Adipocyte (in vitro differentiated cells): ENCODE measurements around the gene ITGAV.
"Not testable (repeated sequence)": the region's sequence is repeated elsewhere in the genome, so short reads cannot be mapped to it uniquely, and the experiment has no call there.

Experiments used
- DNase-seq: peaks from one replicate; pipeline ENCODE4 v3.0.0-alpha.2; 2015; ENCODE audit warnings: low read depth
- H3K27me3 ChIP-seq: replicated peaks from 2 replicates; pipeline ENCODE4 v1.7.0; 2013; ENCODE audit warnings: mild to moderate bottlenecking, low read length, moderate library complexity; ENCODE audit not compliant: control insufficient read depth, insufficient read depth
- H3K36me3 ChIP-seq: 2 replicates; pipeline ENCODE4 v1.7.0; 2013; ENCODE audit warnings: low read length, mild to moderate bottlenecking, moderate library complexity; ENCODE audit not compliant: control insufficient read depth, insufficient read depth, severe bottlenecking
- H3K4me1 ChIP-seq: 2 replicates; pipeline ENCODE4 v1.7.0; 2013; ENCODE audit warnings: mild to moderate bottlenecking, low read length, moderate library complexity; ENCODE audit not compliant: control insufficient read depth, insufficient read depth
- H3K4me3 ChIP-seq: 2 replicates; pipeline ENCODE4 v1.7.0; 2013; ENCODE audit warnings: mild to moderate bottlenecking, low read length, moderate library complexity
- H3K9ac ChIP-seq: 2 replicates; pipeline ENCODE4 v1.7.0; 2013; ENCODE audit warnings: mild to moderate bottlenecking, low read length, moderate library complexity
- H3K9me3 ChIP-seq: 2 replicates; pipeline ENCODE4 v1.7.0; 2013; ENCODE audit warnings: mild to moderate bottlenecking, low read length, moderate library complexity; ENCODE audit not compliant: control insufficient read depth

Gene ITGAV

GRCh38 chr2:186559370-186559769, 30.5 kb upstream of the ITGAV start:
- no peak for DNase-seq

GRCh38 chr2:186559848-186560247, 30.0 kb upstream of the ITGAV start:
- no peak overlapping the region for H3K9ac ChIP-seq

More at GRCh38 chr2:186559370-186559769, 30.5 kb upstream of the ITGAV start:
- no peak overlapping the region for H3K4me3 ChIP-seq
- H3K9ac ChIP-seq = no peak overlapping the region
- no peaks in the 10 kb centered on the region for H3K27me3 ChIP-seq
- peaks cover 17% of the 10 kb centered on the region for H3K4me1 ChIP-seq
- H3K36me3 ChIP-seq = no peaks in the 10 kb centered on the region
- H3K9me3 ChIP-seq = no peaks in the 10 kb centered on the region

GRCh38 chr2:186560254-186560653, 29.6 kb upstream of the ITGAV start:
- Histone ChIP-seq H3K36me3 (no peaks in the 10 kb centered on the region), H3K4me3 (no peak overlapping the region), H3K27me3 (no peaks in the 10 kb centered on the region), H3K9me3 (no peaks in the 10 kb centered on the region), H3K4me1 (peaks cover 8% of the 10 kb centered on the region), H3K9ac (no peak overlapping the region)
- no peak for DNase-seq

More at GRCh38 chr2:186559848-186560247, 30.0 kb upstream of the ITGAV start:
- Histone ChIP-seq H3K27me3 (no peaks in the 10 kb centered on the region), H3K9me3 (no peaks in the 10 kb centered on the region), H3K4me1 (peaks cover 12% of the 10 kb centered on the region), H3K36me3 (no peaks in the 10 kb centered on the region), H3K4me3 (no peak overlapping the region)
- DNase-seq = no peak

- H3K4me3 ChIP-seq = no peak overlapping the region
- H3K9me3 ChIP-seq = no peaks in the 10 kb centered on the region
- no peaks in the 10 kb centered on the region for H3K27me3 ChIP-seq
- peaks cover 6% of the 10 kb centered on the region for H3K4me1 ChIP-seq
- DNase-seq = no peak
- no peaks in the 10 kb centered on the region for H3K36me3 ChIP-seq
- no peak overlapping the region for H3K9ac ChIP-seq
Measured at GRCh38 chr2:186561467-186562208, 28.2 kb upstream of the ITGAV start.

- H3K9me3 ChIP-seq = no peaks in the 10 kb centered on the region
- H3K27me3 ChIP-seq = no peaks in the 10 kb centered on the region
- H3K4me3 ChIP-seq = no peak overlapping the region
- DNase-seq = no peak
- no peak overlapping the region for H3K9ac ChIP-seq
- H3K4me1 ChIP-seq = peaks cover 6% of the 10 kb centered on the region
- H3K36me3 ChIP-seq = no peaks in the 10 kb centered on the region
Measured at GRCh38 chr2:186562209-186562578, 27.7 kb upstream of the ITGAV start.

- H3K9ac ChIP-seq, H3K9me3 ChIP-seq, H3K36me3 ChIP-seq, H3K27me3 ChIP-seq, DNase-seq, H3K4me1 ChIP-seq, H3K4me3 ChIP-seq: not testable (repeated sequence)
Measured at GRCh38 chr2:186568600-186568999, 21.3 kb upstream of the ITGAV start.

- not testable (repeated sequence) for H3K4me3 ChIP-seq, H3K36me3 ChIP-seq, H3K9me3 ChIP-seq, DNase-seq, H3K9ac ChIP-seq, H3K4me1 ChIP-seq, H3K27me3 ChIP-seq
Measured at GRCh38 chr2:186569127-186569526, 20.7 kb upstream of the ITGAV start.

- H3K36me3 ChIP-seq = no peaks in the 10 kb centered on the region
- peaks cover 12% of the 10 kb centered on the region for H3K4me1 ChIP-seq
- no peaks in the 10 kb centered on the region for H3K27me3 ChIP-seq
- H3K9ac ChIP-seq = no peak overlapping the region
- no peak overlapping the region for H3K4me3 ChIP-seq
- DNase-seq = no peak
- H3K9me3 ChIP-seq = no peaks in the 10 kb centered on the region
Measured at GRCh38 chr2:186569897-186570296, 20.0 kb upstream of the ITGAV start.

GRCh38 chr2:186570604-186571003, 19.3 kb upstream of the ITGAV start:
- H3K4me1 ChIP-seq = peaks cover 17% of the 10 kb centered on the region
- H3K9me3 ChIP-seq = no peaks in the 10 kb centered on the region
- DNase-seq = peak; percentile 76
- no peaks in the 10 kb centered on the region for H3K27me3 ChIP-seq
- no peaks in the 10 kb centered on the region for H3K36me3 ChIP-seq
- H3K9ac ChIP-seq = no peak overlapping the region
- no peak overlapping the region for H3K4me3 ChIP-seq

- no peak overlapping the region for H3K9ac ChIP-seq
- no peak for DNase-seq
Measured at GRCh38 chr2:186572705-186573104, 17.2 kb upstream of the ITGAV start.

GRCh38 chr2:186573531-186573930, 16.3 kb upstream of the ITGAV start:
- no peaks in the 10 kb centered on the region for H3K27me3 ChIP-seq
- H3K4me3 ChIP-seq = no peak overlapping the region
- H3K9ac ChIP-seq = no peak overlapping the region

More at GRCh38 chr2:186572705-186573104, 17.2 kb upstream of the ITGAV start:
- Histone ChIP-seq H3K36me3 (no peaks in the 10 kb centered on the region), H3K9me3 (no peaks in the 10 kb centered on the region), H3K27me3 (no peaks in the 10 kb centered on the region), H3K4me3 (no peak overlapping the region), H3K4me1 (peaks cover 29% of the 10 kb centered on the region)

GRCh38 chr2:186575302-186575701, 14.6 kb upstream of the ITGAV start:
- H3K27me3 ChIP-seq = no peaks in the 10 kb centered on the region
- H3K36me3 ChIP-seq = no peaks in the 10 kb centered on the region
- no peaks in the 10 kb centered on the region for H3K9me3 ChIP-seq
- H3K4me1 ChIP-seq = peaks cover 29% of the 10 kb centered on the region
- H3K9ac ChIP-seq = no peak overlapping the region
- H3K4me3 ChIP-seq = no peak overlapping the region
- peak; percentile 98 for DNase-seq

More at GRCh38 chr2:186573531-186573930, 16.3 kb upstream of the ITGAV start:
- Histone ChIP-seq H3K9me3 (no peaks in the 10 kb centered on the region), H3K4me1 (peaks cover 29% of the 10 kb centered on the region), H3K36me3 (no peaks in the 10 kb centered on the region)
- DNase-seq = no peak
